CD4-positive, alpha-beta T cell treated with Interleukin-2 at 100 ng/mL for 4 hours (primary cell): ENCODE measurements around the gene ZBED4.
A peak's percentile ranks its signal among the peaks of the same experiment; 100 is the strongest.

Experiments
- DNase-seq: peaks from one replicate; pipeline ENCODE4 v3.0.0-alpha.2; 2020; ENCODE audit warnings: low spot score

ZBED4 gene

DNA sequence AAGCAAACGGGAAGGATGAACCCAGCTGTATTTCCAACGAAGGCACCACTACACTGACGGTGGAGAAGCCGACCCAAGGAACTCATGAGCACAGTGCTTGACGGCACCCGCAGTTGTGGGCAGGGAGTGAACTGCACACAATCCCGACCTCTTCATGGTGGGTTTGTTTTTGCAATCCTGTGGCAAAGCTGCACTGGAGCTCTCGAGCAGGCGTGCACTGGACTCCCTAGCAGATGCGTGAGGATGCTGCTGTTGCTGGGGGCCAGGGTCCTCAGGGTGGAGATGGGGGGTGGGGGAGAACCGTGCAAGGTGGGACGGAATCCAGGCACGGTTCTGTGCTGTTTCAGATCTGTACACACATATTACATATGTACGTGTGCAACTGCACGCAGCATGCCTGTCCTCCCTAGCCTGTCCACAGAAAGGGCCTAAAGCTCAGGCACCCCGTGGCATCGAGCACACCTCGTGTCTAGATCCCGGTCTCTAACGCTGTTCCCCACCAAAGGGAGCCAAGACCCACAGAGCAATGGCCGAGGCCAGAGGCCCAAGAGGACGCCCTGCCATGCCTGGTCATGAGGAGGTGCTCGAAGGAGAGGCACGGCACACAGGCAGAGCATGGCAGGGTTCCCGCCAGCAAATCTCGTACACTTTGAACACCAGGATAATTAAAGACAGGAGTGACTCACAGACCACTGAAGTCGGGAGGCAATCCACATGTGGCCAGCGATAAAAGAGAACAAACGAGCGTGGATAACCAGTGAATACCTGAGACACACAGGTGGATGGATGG, 47.0 kb downstream of the ZBED4 start:
- DNase-seq, result no peak

DNA sequence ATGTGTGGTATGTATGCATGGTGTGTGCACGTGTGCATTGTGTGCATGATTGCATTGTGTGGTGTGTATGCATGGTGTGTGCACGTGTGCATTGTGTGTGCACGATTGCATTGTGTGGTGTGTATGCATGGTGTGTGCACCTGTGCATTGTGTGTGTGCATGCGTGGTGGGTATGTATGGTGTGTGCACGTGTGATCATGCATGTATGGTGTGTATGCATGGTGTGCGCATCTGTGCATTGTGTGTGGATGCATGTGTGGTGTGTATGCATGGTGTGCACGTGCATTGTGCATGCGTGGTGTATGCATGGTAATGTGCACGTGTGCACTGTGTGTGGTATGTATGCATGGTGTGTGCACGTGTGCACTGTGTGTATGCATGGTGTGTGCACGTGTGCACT, 47.8 kb downstream of the ZBED4 start:
- DNase-seq, result no peak

DNA sequence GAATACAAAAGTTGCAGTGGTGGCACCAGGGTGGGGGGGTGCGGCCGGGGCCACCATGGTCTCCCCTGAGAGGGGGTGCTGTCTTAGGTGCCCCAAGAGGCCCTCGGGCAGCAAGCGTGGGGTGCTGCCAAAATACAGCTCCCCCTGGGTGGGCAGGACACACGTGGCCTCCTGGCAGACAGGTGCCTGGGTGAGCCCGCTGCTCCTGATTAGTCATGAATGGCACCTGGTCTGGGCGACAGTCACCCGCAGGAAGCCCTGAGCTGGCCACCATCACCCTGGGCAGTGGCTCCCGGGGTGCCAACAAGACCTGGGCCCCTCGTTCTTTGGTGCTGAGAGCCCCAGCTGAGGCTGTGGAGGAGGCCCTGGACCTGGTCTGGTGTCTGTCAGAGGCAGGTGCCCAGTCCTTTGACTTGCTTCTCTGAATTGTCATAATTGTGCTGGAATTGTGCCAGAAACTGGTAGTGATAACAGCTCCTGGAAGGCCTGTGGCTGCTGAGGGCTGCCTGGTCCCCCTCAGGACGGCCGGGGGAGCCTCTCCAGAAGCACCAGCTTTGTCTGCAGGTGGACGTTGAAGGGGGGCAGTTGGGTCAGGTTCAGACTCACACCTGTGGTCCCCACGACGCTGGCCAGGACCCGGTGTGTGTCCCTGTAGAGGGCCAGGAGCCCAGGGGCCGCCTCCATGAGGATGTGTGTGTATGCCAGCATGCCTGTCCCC, 49.8 kb downstream of the ZBED4 start:
- DNase-seq, result no peak

DNA sequence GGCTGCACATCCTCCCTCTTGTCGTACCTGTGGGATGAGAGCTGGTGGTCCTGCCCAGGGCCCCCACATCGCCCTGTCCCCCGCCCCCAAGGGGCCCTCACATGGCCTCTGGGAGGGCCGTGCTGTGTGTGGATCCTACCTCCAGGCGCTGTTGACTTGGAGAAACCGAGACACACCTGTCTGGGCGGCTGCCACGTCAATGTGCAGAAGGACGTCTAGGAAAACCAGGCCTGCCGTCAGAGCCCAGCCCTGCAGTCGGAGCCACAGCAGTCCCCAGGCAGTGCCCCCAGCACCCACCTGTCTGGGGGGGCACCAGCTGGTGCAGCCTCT, 50.4 kb downstream of the ZBED4 start:
- DNase-seq, result no peak

- no peak for DNase-seq
Measured at GRCh38 chr22:49905465-49905864, 51.8 kb downstream of the ZBED4 start.

GRCh38 chr22:49906071-49906798, 52.6 kb downstream of the ZBED4 start:
- DNase-seq, result no peak

GRCh38 chr22:49906799-49907290, 53.2 kb downstream of the ZBED4 start:
- DNase-seq, result no peak

GRCh38 chr22:49907807-49908206, 54.2 kb downstream of the ZBED4 start:
- DNase-seq, result no peak

GRCh38 chr22:49909476-49910205, 56.0 kb downstream of the ZBED4 start:
- no peak for DNase-seq

DNA sequence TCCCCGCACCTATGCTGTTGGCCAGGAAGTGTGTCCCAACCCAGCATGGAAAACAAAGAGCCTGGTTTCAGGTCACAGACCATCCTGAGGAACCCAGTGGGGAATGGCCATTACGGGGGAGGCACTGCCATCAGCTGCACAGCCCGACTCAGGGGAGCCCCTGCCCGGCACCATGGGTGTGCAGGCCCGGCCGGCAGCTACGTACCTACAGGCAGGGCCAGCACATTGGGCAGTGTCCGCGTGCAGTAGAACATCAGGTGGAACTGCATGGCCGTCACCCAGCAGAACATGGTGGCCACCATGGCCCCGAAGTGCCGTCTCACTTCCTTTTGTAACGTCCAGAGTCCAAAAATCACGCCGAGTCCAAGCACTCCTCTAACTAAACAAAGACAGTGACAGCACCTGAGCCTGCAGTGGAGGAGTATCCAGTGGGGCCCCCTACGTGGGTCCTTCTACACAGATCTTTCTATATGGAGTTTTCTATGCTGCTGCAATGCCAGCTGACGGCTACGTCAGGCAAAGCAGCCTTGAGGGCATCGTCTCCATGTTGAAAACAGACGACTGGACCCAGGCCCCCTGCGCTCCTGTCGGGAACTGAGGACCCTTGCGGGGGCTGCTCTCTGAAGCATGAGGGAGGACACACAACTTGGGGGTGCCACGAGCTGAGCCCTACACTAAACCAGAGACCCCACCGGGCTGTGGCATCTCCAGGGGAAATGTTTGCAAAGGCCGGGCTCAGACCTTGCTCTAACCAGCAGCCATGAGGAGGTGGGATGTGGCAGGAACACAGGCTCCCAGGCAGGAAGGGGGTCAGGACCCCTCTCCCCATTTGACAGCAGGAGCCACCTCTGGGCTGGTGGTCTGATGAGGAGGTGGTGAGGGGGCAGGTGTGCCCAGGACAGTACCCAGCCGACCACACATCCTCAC, 56.8 kb downstream of the ZBED4 start:
- DNase-seq, result no peak

DNA sequence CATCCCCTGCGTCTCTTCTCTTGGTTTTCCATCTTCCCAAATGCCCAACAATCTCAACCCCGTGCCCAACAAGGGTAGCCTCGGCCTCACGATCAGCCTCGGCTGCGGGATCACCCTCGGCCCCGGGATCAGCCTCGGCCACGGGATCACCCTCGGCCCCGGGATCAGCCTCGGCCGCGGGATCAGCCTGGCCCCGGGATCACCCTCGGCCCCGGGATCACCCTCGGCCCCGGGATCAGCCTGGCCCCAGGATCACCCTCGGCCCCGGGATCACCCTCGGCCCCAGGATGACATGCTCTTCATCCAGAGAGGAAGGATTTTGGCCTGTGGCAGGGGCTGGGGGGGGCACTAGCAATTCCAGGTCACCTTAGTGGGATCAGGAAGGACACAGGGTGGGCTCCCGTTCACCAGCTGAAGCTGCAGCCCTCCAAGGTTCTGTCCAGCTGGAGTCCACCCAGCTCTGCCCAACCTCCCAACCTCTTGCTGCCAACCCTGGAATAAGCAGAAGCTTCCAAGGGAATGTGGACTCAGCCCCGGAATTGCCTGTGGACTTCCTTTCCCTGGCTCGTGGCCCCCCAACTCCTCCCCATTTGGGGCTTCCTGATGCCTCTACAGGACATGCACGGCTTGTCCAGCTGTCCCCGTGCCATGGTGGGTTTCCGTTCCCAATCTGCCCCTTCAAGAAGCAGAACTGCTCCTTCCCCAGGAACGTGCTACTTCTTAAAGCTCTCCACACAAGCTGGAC, 58.4 kb downstream of the ZBED4 start:
- DNase-seq, result no peak

GRCh38 chr22:49913026-49913425, 59.4 kb downstream of the ZBED4 start:
- no peak for DNase-seq

GRCh38 chr22:49913446-49913845, 59.8 kb downstream of the ZBED4 start:
- DNase-seq, result no peak

DNA sequence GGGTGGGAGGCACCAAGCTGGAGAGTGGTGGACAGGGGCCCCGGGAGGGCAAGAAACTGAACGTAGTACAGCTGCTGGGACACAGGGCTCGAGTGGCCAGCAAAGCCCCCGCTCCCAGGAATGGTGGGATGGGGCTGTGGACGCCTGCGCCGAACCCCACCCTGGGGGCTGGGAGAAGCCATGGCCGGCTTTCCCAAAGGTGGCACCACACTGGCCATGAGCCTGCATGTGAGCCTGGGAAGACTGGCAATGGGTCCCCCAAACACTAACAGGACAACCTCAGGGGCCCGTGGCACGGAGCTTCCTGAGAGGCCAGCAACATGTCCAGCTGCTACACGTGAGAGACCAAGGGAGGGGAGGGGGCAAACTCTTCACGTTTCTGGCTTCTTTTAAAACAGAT, 60.6 kb downstream of the ZBED4 start:
- DNase-seq, result no peak

- no peak for DNase-seq
Measured at GRCh38 chr22:49915610-49916009, 62.0 kb downstream of the ZBED4 start.

GRCh38 chr22:49916831-49917230, 63.2 kb downstream of the ZBED4 start:
- no peak for DNase-seq

DNA sequence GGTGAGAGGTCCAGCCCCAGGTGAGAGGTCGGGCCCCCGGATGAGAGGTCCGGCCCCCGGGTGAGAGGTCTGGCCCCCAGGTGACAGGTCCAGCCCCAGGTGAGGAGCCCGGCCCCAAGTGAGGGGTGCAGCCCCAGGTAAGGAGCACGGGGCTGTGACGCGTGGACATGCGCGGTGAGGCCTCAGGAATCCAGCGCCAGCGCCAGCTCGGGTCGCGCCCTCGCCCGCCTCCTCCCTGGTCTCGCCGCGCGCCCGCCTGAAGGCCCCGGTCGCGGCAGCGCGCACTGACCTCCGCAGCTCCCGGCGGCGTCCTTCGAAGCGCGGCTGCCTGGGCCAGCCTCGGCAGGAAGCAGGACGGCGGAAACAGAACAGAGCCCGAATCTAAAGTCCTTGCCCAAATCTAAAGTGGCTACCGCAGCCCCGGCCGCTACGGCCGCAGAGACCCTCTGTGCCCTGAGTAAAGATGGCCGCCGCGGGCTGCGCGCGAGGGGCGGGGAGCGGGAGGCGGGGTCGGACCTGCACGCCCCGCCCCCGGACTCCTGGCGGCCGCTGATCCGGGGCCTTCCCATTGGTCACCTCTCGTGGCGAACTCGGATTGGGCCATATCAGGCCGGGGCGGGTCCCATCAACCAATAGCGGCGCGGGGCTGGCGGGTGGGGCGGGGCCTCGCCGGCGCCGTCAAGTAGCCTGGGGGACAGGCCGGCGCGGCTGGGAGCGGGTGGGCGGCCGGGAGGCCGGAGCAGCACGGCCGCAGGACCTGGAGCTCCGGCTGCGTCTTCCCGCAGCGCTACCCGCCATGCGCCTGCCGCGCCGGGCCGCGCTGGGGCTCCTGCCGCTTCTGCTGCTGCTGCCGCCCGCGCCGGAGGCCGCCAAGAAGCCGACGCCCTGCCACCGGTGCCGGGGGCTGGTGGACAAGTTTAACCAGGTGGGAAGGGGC, 64.6 kb downstream of the ZBED4 start, which contains the start of the genes ALG12 and CRELD2:
TSS of gene ALG12 (minus strand) at position 465 of the 937 bp plus-strand sequence. CDS start 4,673 bp downstream, outside the sequence.
TSS of gene CRELD2 (plus strand) at position 661 of the 937 bp plus-strand sequence. CDS start at position 797, 136 bp downstream.
- peak; percentile 97 for DNase-seq

- DNase-seq, result no peak
Measured at GRCh38 chr22:49918911-49919881, 65.6 kb downstream of the ZBED4 start.
